GM18907 (cell line): Measurements from ENCODE around the gene RMDN2.
A peak's percentile ranks its signal among the peaks of the same experiment; 100 is the strongest.

Source experiments
- ATAC-seq: cut with Tn5 transposase; IDR thresholded peaks from one replicate; pipeline ENCODE4 v1.9.1; 2021; ENCODE audit warnings: mild to moderate bottlenecking, moderate library complexity; ENCODE audit not compliant: unreplicated experiment

The RMDN2 gene

GRCh38 chr2:37925063-37925897 lies at the start of gene RMDN2:
Gene RMDN2 (plus strand): TSS chr2:37925287. CDS start chr2:37929278, 3,991 bp downstream.
- peak; percentile 91 for ATAC-seq

- ATAC-seq = no peak
These were observed 49.6 kb upstream of the RMDN2 start for GRCh38 chr2:37875403-37875906.

GRCh38 chr2:37876227-37876626 lies 48.9 kb upstream of the RMDN2 start:
- no peak for ATAC-seq

GRCh38 chr2:37877457-37878315 lies 47.4 kb upstream of the RMDN2 start:
- no peak for ATAC-seq

GRCh38 chr2:37878536-37878935 lies 46.6 kb upstream of the RMDN2 start:
- ATAC-seq = no peak

GRCh38 chr2:37880551-37880950 lies 44.5 kb upstream of the RMDN2 start:
- peak; percentile 48 for ATAC-seq

GRCh38 chr2:37881397-37881796 lies 43.7 kb upstream of the RMDN2 start:
- no peak for ATAC-seq

GRCh38 chr2:37882036-37882435 lies 43.1 kb upstream of the RMDN2 start:
- ATAC-seq = no peak

- ATAC-seq = no peak
These were observed 41.6 kb upstream of the RMDN2 start for GRCh38 chr2:37883518-37883917.

GRCh38 chr2:37885329-37885993 lies 39.6 kb upstream of the RMDN2 start:
- ATAC-seq = no peak

- no peak for ATAC-seq
These were observed 38.3 kb upstream of the RMDN2 start for GRCh38 chr2:37886745-37887144.

GRCh38 chr2:37887286-37887685 lies 37.8 kb upstream of the RMDN2 start:
- no peak for ATAC-seq

- peak; percentile 38 for ATAC-seq
These were observed 34.1 kb upstream of the RMDN2 start for GRCh38 chr2:37890893-37891495.

GRCh38 chr2:37891846-37892435 lies 33.1 kb upstream of the RMDN2 start:
- ATAC-seq = no peak

GRCh38 chr2:37892436-37893114 lies 32.5 kb upstream of the RMDN2 start:
- ATAC-seq = peak; percentile 76

GRCh38 chr2:37893327-37893726 lies 31.8 kb upstream of the RMDN2 start:
- ATAC-seq = no peak

GRCh38 chr2:37894047-37894446 lies 31.0 kb upstream of the RMDN2 start:
- no peak for ATAC-seq

- no peak for ATAC-seq
These were observed 30.5 kb upstream of the RMDN2 start for GRCh38 chr2:37894601-37895000.

GRCh38 chr2:37895140-37895539 lies 29.9 kb upstream of the RMDN2 start:
- ATAC-seq = no peak

GRCh38 chr2:37896319-37896718 lies 28.8 kb upstream of the RMDN2 start:
- no peak for ATAC-seq
